Kidney (tissue), 14 donors: ENCODE results near the gene MRFAP1. TPM values are rescaled to one million over a fixed set of nuclear protein-coding genes. Genes with fewer than 3 reads are reported as not detected.
A peak's percentile ranks its signal among the peaks of the same experiment; 100 is the strongest.

Experiments used
- DNase-seq, 5 donors: peaks; one replicate each; pipeline ENCODE4 v3.0.0-alpha.2; 2013 to 2020
- FAIRE-seq: peaks from 2 replicates; lab custom pipeline; 2012; peaks lifted over from hg19 to GRCh38; lab: Jason Lieb, UNC
- H3K27ac ChIP-seq, 2 donors: one replicate each; pipeline ENCODE4 v1.7.0; 2013; ENCODE audit warnings: low read depth in 2 of 2, low read length in 2 of 2, inconsistent platforms in 1 of 2
- H3K27me3 ChIP-seq: one replicate; pipeline ENCODE4 v1.7.1; 2013; ENCODE audit warnings: low read length, inconsistent platforms; ENCODE audit not compliant: control insufficient read depth, insufficient read depth
- H3K36me3 ChIP-seq, 3 donors: one replicate each; pipeline versions ENCODE4 v1.7.0 to v1.7.1; 2013; ENCODE audit warnings: low read length in 3 of 3, control low read depth in 1 of 3, inconsistent platforms in 1 of 3; ENCODE audit not compliant: insufficient read depth in 3 of 3, control insufficient read depth in 2 of 3
- H3K4me1 ChIP-seq, 3 donors: one replicate each; pipeline versions ENCODE4 v1.7.0 to v1.7.1; 2013; ENCODE audit warnings: low read length in 3 of 3, inconsistent platforms in 1 of 3, low read depth in 1 of 3; ENCODE audit not compliant: control insufficient read depth in 2 of 3, insufficient read depth in 2 of 3
- H3K4me3 ChIP-seq, 3 donors: one replicate each; pipeline versions ENCODE4 v1.7.0 to v1.8.1; 2013; ENCODE audit warnings: low read length in 3 of 3, control low read depth in 1 of 3, inconsistent platforms in 1 of 3
- H3K9ac ChIP-seq, 3 donors: one replicate each; pipeline versions ENCODE4 v1.7.0 to v1.7.1; 2013; ENCODE audit warnings: low read length in 3 of 3, control low read depth in 1 of 3, inconsistent platforms in 1 of 3
- H3K9me3 ChIP-seq, 3 donors: one replicate each; pipeline versions ENCODE4 v1.7.0 to v1.7.1; 2013; ENCODE audit warnings: low read length in 3 of 3, control low read depth in 1 of 3, inconsistent platforms in 1 of 3; ENCODE audit not compliant: control insufficient read depth in 2 of 3, insufficient read depth in 1 of 3
- CTCF ChIP-seq: IDR thresholded peaks from 3 replicates; pipeline ENCODE4 v1.5.1; 2012; ENCODE audit warnings: mild to moderate bottlenecking, moderate library complexity, borderline replicate concordance; ENCODE audit not compliant: insufficient read depth; ENCODE audit errors: extremely low read depth
- intact Hi-C: fragments of 100-400 bp; cut with DNase I; formaldehyde crosslinking; loops from one replicate; pipeline ENCODE4 v1.11.1; 2022
- polyA plus RNA-seq: library from polyadenylated mRNA; stranded (reverse); fragments of 350-450 nt; fragmentation: Illumina TruSeq; extraction: RNeasy Lipid Tissue Mini Kit (QIAGEN cat#74804); gene quantifications from one replicate; pipeline ENCODE4 v1.2.3, GENCODE V29; 2014; ENCODE audit warnings: low read depth, low replicate concordance; ENCODE audit not compliant: insufficient read depth
- total RNA-seq: library from RNA; stranded (reverse); fragmentation: NEBNext Ultra II Directional; extraction: Animal tissue kit (Norgen Biotek cat#: 25700); gene quantifications from one replicate; pipeline ENCODE4 v1.2.1, GENCODE V29; 2021
- donor health status: control.
- donor health status: control.
- donor health status: control.
- donor health status: control.
- donor health status: control.
- donor health status: DM: yes; HTN: yes; CAD: no.
- donor health status: Normal renal cell carcinoma (clear cell type).

Gene MRFAP1
- total and polyA plus RNA-seq, 2 donors from 2014 or later: 264 to 406 TPM

GRCh38 chr4:6617246-6617645 lies 23.2 kb upstream of the MRFAP1 start:
- Histone ChIP-seq H3K4me3 (no peak overlapping the region), H3K36me3 (peaks cover 0 to 13% (median 11%) of the 10 kb centered on the region in 3 donors), H3K9ac (no peak overlapping the region), H3K27me3 (no peaks in the 10 kb centered on the region), H3K9me3 (no peaks in the 10 kb centered on the region), H3K27ac (no peak overlapping the region), H3K4me1 (no peaks in the 10 kb centered on the region)
- intact Hi-C loops: no loop called here
- DNase-seq (peak in 1 of 5 donors; percentile 31), FAIRE-seq (no peak)
- TF ChIP-seq CTCF: no peak

DNA sequence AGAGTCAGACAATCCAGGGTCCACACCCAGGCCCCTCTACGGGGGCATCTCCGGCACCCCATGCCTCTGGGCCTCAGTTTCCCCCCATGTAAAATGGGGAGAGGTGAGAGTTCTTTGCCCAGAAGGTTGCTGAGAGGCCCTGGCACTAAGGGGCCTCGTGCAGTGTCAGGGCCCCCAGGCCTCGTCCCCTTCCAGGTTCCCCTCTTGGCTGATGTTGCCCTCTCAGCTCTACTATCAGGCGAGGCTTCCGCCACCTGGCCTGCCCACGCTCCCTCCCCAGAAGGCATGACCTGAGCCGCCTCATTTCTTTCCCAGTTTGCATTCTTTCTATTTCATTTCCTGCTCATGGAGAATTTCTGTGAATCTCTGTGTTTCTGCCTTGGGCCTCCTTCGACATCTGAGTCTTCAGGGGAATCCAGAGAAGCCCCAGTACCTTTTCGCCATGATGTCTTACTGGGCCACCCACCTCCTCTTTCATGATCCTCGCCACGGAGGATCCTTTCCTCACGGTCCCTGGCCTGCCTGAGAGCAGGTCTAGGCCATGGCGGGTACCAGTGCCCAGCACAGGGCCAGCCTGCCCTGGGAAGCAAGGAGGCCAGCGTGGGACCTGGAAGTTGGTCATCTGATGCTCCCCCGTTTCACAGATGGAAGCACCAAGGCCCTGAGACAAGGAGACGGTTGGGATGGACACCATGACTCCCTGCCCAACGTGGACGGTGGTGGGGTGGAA lies 21.9 kb upstream of the MRFAP1 start:
- DNase-seq: peak in 1 of 5 donors; percentile 42
- peaks cover 0 to 11% (median 5%) of the 10 kb centered on the region in 3 donors for H3K36me3 ChIP-seq

GRCh38 chr4:6619116-6619465 lies 21.4 kb upstream of the MRFAP1 start:
- intact Hi-C loops: no loop called here
- DNase-seq (peak in 1 of 5 donors; percentile 45), FAIRE-seq (no peak)
- Histone ChIP-seq H3K4me1 (no peaks in the 10 kb centered on the region), H3K36me3 (peaks cover 0 to 11% (median 5%) of the 10 kb centered on the region in 3 donors), H3K27ac (no peak overlapping the region), H3K9me3 (no peaks in the 10 kb centered on the region), H3K4me3 (no peak overlapping the region), H3K27me3 (no peaks in the 10 kb centered on the region), H3K9ac (no peak overlapping the region)
- TF ChIP-seq CTCF: no peak

More for the DNA sequence above, 21.9 kb upstream of the MRFAP1 start:
- Histone ChIP-seq H3K4me3 (no peak overlapping the region), H3K9me3 (no peaks in the 10 kb centered on the region), H3K9ac (no peak overlapping the region), H3K4me1 (no peaks in the 10 kb centered on the region), H3K27me3 (no peaks in the 10 kb centered on the region), H3K27ac (no peak overlapping the region)
- no peak for TF ChIP-seq CTCF
- no peak for FAIRE-seq
- intact Hi-C loops: no loop called here
